HEK293 (cell line): ENCODE results near the gene PCBP3.

Experiments
- BCL6B ChIP-seq: fragments of 450-650 bp; formaldehyde crosslinking; IDR thresholded peaks from 2 replicates; pipeline ENCODE4 v1.5.1; 2017; ENCODE audit warnings: missing biosample characterization, missing genetic modification characterization
- CTCF ChIP-seq: fragments of 450-650 bp; formaldehyde crosslinking; IDR thresholded peaks from 2 replicates; pipeline ENCODE4 v1.5.1; 2016; ENCODE audit warnings: missing biosample characterization, missing genetic modification characterization
- ZNF132 ChIP-seq: fragments of 450-650 bp; formaldehyde crosslinking; IDR thresholded peaks from 2 replicates; pipeline ENCODE4 v1.5.1; 2017; ENCODE audit warnings: missing biosample characterization, missing genetic modification characterization, borderline replicate concordance
- ZNF354C ChIP-seq: fragments of 450-650 bp; formaldehyde crosslinking; IDR thresholded peaks from 2 replicates; pipeline ENCODE4 v1.5.1; 2016; ENCODE audit warnings: missing biosample characterization, missing genetic modification characterization, low read depth, borderline replicate concordance
- ZNF362 ChIP-seq: fragments of 450-650 bp; formaldehyde crosslinking; IDR thresholded peaks from 2 replicates; pipeline ENCODE4 v1.5.1; 2016; ENCODE audit warnings: missing biosample characterization, missing genetic modification characterization
- ZNF398 ChIP-seq: fragments of 450-650 bp; formaldehyde crosslinking; IDR thresholded peaks from 2 replicates; pipeline ENCODE4 v1.5.1; 2017; ENCODE audit warnings: missing biosample characterization, missing genetic modification characterization
- ZNF549 ChIP-seq: fragments of 450-650 bp; IDR thresholded peaks from 2 replicates; pipeline ENCODE4 v1.5.1; 2018; ENCODE audit warnings: missing biosample characterization, missing genetic modification characterization, mild to moderate bottlenecking, inconsistent platforms, moderate library complexity
- ZNF776 ChIP-seq: fragments of 450-650 bp; formaldehyde crosslinking; IDR thresholded peaks from 2 replicates; pipeline ENCODE4 v1.5.0; 2017; ENCODE audit warnings: missing biosample characterization, missing genetic modification characterization, borderline replicate concordance

- TF ChIP-seq CTCF (tag by site-specific recombination) (no peak), ZNF398 (tag by site-specific recombination) (no peak), ZNF354C (tag by site-specific recombination) (no peak), ZNF549 (tag by site-specific recombination) (no peak), ZNF776 (no peak), BCL6B (tag by site-specific recombination) (no peak), ZNF362 (tag by site-specific recombination) (no peak), ZNF132 (no peak)
These were observed 328.8 kb downstream of the PCBP3 start for GRCh38 chr21:45972353-45972715.
